Activated T-helper 9 cell treated with anti-CD3 and anti-CD28 coated beads, Interleukin-2, amount 50 U/mL, for 16 hours (primary cell): ENCODE measurements around the gene DCTD.

ENCODE experiments used
- DNase-seq: peaks from one replicate; pipeline ENCODE4 v3.0.0-alpha.2; 2020; ENCODE audit warnings: low read depth

The DCTD gene

DNA sequence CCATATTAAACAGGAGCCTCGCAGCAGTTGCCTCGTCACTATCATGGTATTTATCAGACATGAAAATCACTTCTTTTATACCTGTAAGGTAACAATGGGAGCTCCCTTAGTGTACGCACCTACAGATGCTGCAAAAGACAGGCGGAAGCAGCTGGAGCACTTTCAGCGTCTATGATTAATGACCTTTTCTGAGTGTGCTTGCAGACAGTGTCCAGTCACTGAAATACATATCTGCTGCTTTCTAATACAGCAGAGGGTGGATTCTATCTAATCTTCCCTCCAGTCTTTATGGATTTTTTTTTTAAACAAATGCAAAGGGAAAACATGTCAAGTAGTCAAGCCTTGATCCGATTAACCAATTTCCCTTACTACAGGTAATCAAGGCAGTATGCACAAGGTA, 24.1 kb downstream of the DCTD start:
- DNase-seq = no peak

DNA sequence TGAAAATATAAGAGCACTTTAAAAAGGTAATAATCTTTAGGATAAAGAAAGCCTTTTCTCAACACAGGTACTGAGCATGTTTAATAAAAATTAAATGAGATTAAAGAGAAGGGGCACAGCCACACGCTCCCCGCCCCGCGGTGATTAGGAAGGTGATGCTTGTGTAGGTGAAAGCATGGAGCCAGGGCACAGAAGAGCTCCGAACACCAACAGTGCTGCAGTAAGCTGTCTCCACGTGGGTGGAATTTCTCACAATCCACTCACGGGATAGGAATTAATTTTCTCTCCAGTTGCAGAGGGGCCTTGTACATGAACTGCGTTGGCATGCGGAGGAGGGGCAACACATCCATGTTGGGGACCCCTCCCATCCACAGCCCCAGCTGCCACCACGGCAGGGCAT, 27.0 kb downstream of the DCTD start:
- DNase-seq = no peak

DNA sequence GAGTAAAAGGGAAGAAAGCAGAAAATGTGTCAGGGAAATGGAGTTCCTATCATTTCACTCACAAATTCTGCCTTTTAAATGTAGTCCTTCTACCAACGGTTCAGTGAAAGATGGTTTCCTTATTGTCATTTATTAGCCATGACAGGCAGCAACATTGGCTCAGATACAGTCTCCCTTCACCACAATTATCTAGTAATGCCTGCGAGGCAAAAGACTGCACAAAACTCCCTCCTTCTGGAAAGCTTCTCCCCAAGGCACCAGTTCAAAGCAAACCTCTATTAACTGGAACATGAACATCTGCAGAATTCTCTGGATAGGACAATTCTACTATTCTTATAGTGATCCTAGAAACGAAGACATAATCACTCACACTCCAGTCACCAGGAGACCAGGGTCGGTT, 28.3 kb downstream of the DCTD start:
- no peak for DNase-seq

DNA sequence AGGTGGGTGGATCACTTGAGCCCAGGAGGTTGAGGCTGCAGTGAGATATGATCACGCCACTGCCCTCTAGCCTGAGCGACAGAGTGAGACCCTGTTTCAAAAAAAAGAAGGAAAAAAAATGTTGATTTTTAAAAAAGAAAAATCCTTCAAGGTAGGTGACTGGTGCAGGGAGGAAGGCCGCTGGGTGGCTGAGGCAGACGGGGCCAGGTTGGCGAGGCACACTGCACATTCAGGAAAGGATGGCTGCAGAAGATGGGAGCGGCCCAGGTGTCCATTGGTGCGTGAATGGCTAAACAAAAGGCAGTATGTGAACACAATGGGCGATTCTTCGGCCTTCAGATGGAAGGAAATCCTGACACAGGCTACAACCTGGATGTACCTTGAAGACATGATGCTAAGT, 30.4 kb downstream of the DCTD start:
- DNase-seq = no peak

DNA sequence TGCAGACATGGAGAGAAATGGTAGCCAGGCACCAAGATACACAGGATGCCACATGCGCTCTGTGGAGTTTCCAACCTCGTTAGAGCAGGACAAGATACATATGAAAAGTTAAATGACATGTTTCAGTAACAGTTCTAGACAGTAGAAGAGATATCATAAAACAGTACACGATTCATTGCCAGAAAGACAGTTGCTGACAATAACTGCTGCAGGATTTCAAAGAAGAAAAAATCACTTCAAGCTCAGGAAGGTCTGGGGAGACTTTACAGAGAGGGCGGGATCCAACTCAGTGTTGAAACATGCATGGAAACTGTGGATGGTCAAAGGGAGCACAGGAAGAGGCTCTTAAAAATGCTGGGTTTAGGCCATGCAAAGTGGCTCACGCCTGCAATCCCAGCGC, 31.0 kb downstream of the DCTD start:
- no peak for DNase-seq

DNA sequence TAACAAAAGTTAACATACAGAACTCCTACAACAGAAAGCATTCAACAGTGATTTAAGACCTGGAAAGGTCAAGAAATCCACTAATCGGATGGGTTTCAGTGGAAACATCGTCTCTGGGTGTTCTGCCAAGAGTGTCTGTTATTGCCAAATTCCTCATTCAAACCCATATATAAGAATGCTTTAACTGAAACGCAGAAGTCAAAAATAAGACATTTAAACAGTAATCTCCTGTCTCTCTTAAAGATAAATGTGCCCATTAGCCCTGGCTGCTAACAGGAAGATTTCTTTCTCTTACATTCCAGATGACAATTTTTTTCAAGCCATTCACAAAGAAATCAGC, 31.5 kb downstream of the DCTD start:
- DNase-seq = no peak

DNA sequence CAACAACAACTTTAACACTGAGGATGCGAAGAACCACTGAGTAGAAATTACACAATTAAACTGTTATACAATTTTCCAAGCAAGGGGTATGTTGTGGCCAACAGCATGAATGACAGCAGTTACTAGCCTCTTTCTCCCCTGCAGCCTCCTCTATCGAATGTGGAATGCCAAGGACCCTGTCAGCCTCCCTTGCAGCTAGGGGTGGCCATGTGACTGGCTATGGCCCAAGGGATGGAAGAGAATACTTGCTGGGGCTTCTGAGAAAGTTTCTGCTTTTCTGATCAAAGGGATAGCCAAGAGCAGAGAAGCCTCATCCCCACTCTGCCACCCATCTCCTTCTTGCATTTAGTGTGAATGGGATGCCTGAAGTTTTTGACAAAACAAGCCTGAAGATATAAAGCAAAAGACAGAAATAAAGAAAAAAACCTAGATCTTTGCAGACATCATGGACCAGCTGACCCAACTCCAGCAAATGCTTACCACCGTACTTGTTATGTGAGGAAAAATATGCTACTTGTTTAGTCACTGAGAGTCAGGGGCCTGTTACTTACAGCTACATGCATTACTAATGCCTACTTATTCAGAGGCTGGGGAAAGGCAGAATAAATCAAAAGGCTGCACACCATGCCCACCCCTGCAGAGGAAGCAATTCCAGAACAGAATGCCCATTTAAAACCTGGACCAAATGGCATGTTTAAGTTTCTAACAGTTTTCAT, 32.0 kb downstream of the DCTD start:
- no peak for DNase-seq

DNA sequence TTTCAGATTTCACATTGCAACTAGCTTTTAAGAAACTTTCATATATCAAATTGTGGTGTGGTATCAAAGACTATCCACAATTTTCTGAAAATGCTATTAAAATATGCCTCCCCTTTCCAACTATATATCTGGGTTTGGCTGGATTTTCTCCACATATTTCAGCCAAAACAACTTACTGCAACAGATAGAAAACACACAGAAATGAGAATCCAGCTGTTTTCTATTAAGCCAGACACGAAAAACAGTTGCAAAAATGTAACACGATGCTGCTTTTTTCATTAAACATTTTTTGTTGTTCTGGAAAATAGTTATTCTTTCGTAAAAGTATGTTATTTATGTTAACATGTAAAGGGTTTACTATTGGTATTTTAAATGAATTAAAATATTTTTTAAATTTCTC, 33.1 kb downstream of the DCTD start:
- no peak for DNase-seq

DNA sequence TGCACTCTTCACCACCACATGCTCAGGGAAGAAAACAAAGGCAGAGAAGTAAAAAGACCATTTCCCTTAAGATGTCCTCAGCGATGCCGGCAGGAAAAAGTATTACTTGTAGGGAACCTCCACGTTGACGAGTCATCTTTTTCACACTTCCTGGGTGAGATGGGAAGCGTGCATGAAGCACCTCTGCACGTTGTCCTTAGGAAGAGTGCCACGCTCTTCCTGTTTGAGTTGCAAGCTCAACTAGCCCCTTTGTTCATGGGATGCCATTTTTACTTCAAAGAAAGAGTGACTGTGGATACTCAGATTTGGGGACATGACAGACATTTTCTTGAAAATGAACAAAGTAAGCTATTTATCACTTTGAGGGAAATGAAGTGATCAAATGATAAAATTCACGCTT, 33.8 kb downstream of the DCTD start:
- DNase-seq = no peak

DNA sequence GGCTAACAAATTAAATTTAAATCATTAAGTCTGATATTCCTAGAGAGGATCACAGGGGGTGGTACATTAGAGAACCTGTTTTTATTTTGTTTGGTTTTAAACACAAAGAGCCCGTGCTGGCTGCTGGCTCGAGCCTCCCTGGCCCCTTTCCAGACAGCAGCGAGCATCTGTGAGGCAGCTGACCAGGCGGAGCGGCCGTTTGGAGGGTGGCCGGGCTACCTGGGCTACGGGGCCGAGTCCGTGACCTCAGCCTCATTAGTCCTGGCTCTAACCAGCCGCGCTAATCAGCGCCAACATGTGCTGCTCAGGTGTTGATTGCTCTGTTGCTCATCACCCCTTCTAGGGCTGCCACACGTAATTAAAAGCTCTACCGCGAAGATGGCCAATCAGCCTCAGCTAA, 35.3 kb downstream of the DCTD start:
- no peak for DNase-seq

DNA sequence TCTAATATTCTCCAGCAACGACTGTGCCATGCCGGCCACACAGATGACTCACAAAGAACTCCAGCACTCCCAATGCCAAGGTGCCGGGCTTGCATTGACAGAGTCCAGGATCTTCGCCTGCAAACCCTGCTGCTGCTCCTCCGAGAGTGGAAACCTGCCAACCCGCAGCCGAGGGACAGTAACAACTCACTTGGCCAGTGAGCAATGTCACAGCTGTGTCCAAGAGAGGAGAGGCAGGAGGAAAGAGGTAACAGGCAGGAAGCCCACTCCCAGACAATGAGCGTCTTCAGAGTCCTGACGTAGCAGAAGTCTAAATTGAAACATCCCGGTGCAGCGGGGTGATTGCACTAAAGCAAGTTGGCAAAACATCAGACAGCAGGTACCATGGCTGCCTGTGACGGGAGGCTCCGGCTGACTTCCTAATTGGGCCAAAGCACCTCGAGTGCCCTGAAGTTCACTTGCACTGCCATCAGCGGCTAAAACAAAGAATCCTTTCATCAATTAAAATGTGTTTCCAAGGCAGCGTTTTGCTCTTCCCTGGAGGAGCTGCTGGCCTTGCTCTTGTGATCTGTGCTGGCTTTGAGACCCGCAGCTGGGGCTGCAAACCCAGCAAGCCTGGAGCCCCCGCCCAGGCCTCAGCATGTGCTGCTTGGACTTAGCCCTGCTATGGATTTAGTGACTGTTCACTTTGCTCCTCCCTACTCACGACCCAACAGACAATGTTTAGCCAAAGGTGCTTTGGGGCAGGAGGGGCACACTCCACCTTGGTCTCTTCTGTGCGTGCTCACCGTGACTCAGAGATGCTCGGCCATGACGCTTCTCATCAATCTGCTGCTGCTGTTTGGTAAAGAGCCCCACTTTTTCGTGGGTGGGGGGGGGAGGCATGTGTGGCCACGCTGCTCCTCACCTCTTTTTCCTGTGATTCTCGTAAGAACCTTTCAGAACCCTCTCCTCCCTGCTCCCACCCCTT, 36.5 kb downstream of the DCTD start:
- no peak for DNase-seq

DNA sequence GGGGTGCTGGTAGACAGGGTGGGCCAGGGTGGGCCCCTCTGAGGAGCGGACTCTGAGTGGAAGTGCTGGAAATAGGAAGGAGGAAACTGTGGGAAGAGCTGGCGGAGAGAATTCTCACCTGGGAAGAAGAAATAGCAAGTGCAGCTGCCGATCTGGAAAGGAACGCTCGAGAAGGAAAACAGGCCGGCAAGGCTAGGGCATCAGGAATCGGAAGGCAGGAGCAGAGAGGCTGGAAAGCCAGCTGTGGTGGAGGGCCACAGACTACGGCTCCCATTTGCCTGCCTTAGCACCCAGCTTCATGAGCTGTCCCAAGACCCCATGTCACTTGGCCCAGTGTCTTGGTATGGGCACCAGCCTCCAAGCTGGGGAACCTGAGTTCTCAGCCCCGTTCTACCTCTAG, 37.3 kb downstream of the DCTD start:
- DNase-seq = no peak

DNA sequence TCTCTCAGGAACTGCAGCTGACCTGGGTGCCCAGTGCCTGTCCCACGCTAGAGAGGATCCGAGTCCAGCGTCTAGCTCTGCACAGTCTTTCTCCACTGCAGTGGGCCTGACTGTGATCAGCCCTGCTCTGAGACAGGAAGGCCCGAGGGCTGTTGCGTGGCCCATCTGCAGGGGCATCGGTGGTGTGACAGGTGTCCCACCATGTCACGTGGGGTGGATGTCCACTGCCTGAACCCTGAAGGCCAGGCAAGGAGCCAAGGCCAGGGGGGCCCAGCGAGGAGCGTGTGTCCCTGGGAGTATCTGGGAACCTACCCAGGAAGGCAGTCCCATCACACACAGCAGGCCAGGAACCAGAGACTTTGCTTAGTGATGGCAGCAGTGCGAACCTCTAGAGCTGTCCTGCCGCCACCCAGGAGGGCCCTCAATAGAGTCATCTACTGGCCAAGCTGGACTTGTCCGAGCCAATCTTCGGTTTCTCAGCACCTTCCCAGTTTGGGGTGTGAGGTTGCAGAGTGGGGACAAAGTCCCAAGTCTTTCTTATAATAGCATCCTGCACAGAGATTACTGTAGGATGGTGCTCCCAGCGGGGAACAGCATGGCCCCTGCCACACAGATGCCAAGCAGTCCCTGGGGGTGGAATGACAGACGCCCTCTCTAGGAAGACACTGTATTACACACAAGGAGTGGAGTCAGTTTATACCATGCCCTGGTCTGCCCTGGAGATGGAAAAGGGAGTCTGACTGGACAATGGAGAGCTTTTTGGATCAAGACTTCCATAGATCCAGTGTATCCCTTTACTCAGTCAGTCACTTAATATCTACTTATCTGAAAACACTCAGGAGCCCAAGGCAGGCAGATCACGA, 38.3 kb downstream of the DCTD start:
- DNase-seq = no peak

DNA sequence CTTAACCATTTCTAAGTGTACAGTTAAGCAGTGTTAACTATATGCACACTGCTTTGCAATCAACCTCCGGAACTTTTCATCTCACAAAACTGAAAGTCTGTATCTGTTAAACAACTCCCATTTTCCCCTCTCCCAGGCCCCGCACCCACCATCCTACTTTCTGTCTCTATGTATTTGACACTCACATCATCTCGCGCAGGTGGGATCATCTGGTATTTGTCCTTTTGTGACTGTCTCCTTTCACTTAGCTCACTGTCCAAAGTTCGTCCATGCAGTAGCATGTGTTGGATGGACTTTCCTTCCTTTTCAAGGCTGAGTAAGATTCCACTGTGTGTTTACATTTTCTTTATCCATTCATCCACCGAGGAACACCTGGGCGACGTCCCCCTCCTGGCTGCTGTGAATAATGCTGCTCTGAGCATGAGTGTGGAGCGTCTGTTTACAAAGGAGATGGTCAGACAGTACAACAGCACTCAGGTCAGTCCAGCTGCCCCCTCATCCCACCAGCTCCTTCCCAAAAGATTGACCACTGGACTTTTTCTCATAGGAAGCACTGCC, 39.8 kb downstream of the DCTD start:
- DNase-seq = no peak

DNA sequence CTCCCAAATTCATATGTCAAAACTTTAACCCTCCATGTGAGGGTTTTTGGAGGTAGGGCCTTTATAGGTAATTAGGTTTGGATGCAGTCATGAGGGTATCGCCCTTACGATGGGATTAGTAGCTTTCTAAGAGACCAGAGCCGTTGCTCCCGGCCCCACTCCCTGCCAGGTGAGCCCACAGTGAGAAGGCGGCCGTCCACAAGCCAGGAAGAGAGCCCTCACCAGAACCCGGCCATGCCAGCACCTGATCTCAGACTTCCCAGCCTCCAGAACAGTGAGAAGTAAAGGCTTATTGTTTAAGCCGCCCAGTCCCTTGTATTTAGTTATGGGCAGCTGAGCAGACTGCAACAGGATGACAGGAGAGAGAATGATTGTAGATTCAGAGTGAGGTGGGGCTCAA, 40.8 kb downstream of the DCTD start:
- no peak for DNase-seq

DNA sequence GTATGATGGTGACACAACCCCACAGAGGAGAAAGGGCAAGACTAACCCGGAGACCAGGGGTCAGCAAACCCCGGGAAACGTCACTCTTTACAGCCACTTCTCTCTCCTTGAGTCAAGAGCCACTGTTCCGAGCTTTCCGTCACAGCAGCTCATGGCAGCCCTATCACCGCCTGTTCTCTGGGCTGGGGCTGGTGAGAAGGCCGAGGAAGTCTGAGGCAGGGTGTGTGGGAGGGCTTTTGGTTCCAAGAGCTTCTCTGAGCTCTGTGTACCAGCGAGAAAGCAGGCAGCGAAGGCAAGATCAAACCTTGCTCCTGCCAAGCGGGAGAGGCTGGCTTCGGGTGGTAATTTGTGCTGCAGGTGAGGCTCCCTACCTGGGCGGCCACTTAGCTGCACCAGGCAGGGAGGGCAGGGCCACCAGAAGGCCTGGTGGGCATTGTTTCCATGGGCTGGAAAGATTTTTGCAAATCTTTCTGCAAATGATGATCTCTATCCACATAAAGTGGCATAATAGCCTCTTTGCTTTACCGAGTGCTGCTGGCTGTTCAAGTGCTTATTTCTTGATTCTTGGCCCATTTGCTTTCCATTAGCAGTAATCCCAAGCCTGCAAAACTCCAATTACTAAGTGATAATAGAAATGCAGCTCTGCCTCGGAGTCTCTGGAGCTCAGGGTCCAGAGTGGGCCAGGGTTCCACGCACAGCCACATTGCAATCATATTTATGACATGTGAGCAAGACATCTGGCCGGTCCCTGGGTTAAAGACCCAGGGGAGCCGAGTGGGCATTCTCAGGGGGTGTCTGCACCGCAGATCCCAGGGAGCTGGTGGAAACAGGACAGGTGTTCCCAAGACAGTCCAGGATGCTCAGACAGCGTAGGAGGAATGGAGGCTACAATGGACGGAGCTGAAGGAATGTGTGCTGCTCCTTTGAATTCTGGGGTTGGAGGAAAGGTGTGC, 41.5 kb downstream of the DCTD start:
- no peak for DNase-seq

DNA sequence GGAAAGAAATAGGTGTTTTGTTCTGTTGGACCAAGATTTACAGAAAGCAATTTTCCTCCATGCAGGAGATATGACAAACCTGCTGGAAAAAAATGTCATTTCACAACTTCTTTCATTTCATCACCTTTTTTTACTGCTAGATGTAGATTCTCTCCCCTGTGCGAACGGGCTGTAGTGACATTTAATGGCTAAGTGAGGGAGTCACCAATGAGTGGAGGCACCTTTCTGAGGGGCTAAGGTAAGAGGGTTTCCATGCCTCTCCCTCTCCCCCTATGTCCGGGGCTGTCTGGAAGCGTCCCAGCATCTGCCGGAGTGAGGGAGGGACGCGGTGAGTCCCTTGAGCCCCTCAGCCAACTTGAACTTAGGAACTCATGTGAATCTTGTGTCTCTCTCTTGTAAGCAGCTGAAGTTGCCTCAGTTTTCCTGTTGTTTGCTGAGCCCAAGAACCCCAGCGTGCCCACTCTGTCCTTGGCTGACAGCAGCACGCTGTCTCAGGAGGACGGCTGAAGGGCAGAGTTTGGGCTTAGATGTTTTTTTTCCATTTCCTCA, 42.3 kb downstream of the DCTD start:
- DNase-seq = no peak

DNA sequence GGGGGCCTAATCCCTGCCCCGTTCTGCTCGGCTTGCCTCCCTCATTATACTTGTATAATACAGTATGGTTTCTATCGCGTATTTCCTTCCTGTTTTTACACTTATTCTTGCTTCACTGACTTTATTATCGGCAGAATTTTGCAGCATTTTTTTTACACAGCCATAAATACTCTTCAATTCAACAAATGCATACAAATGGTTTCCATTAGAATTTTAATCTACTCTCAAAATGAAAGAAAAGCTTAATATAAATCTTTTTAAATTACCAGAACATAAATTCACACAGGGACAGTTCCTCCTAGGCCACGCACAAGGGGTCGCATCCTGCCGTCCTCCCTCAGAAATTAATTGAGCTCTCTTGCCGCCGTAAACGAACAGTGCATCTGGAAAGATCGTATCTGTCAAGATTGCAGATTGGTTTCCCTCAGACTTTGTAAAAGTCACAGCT, 42.9 kb downstream of the DCTD start:
- DNase-seq = no peak

DNA sequence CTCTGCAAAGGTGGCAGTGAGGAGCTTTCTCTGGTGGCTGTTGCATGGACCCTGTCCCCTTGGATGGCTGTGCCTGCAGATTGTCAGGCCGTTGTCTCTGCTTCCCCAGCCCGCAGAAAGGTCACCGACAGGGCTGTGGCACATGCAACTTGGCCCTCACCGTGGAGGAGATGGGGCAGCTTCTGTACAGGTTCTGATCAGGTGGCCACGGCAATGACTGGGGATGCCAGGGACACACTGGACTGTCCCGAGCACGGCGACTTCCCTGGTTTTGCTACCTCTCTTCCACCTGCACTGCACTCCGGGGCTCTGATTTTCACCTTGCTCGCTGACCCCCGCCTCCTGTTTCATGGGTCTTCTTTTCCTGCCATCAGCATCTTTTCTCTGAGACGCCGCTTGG, 43.5 kb downstream of the DCTD start:
- no peak for DNase-seq

DNA sequence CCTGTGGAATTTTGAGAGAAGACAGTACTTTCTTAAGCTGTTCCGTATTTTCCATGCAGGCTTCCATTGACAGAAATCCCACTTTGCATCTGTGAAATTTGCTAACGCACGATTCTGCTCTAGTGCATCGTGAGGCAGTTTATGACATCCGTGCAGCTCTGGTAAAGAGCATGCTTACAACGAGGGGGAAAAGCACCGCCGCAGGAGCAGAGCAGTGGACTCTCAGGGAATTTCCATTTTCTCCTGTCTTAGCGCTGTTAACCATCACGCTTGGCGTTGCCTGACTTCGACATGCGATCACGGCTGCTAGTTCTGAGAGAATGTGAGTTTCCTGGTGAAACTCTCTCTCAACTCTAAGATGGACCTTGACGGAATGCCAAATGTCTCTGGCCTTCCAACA, 43.9 kb downstream of the DCTD start:
- DNase-seq = no peak

DNA sequence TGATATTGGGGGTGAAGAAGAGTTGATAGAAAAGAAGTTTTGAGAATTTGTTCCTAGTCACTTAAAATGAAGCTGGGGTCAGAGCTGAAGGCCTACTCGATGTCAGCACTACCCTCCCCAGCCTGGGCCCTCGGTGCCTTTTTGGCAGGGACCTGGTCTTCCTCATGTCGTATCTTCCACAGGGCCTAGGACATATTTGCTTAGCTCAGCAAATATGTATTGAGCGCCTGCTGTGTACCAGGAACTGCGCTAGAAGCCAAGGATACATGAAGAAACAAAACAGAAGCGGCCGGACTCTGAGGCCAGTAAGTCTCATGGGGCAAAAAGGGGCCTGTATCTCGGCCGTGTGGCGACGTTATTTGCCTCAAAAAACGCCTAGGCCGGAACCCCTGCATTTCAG, 44.3 kb downstream of the DCTD start:
- DNase-seq = no peak
